Suppressor macrophage (primary cell): ENCODE measurements around the gene PCDH10.
"Not testable (repeated sequence)": the region's sequence is repeated elsewhere in the genome, so short reads cannot be mapped to it uniquely, and the experiment has no call there.

Experiments
- DNase-seq, 4 experiments: peaks; one replicate each; pipeline ENCODE4 v3.0.0-alpha.2; 2020 to 2022

Gene PCDH10

DNA sequence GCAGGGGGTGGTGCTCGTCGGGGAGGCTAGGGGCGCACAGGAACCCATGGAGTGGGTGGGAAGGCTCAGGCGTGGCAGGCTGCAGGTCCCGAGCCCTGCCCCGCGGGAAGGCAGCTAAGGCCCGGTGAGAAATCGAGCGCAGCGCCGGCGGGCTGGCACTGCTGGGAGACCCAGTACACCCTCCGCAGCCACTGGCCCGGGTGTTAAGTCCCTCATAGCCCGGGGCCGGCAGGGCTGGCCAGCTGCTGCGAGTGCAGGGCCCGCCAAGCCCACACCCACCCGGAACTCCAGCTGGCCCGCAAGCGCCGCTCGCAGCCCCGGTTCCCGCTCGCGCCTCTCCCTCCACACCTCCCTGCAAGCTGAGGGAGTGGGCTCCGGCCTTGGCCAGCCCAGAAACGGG, 91.4 kb downstream of the PCDH10 start:
- not testable (repeated sequence) for DNase-seq
